ENCODE measurements around the gene SVBP.
"Not testable (repeated sequence)": the region's sequence is repeated elsewhere in the genome, so short reads cannot be mapped to it uniquely, and the experiment has no call there.

Gene SVBP, protein sequence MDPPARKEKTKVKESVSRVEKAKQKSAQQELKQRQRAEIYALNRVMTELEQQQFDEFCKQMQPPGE

GRCh38 chr1:42816585-42817439 is at the start of gene SVBP, which contains the start of gene ERMAP:
Gene SVBP (minus strand): TSS chr1:42817397. CDS start chr1:42816544, 853 bp downstream.
Gene ERMAP (plus strand): TSS chr1:42817122. CDS start chr1:42830449, 13,327 bp downstream.
- DNase-seq: peak in 57 of 58 donors; percentile 51 to 94 (median 89)

- DNase-seq: no peak
These were observed 49.4 kb upstream of the SVBP start for GRCh38 chr1:42866549-42866948.

GRCh38 chr1:42861014-42861399 is 43.8 kb upstream of the SVBP start:
- no peak for DNase-seq

- DNase-seq: no peak
These were observed 43.3 kb upstream of the SVBP start for GRCh38 chr1:42860339-42861013.

DNA sequence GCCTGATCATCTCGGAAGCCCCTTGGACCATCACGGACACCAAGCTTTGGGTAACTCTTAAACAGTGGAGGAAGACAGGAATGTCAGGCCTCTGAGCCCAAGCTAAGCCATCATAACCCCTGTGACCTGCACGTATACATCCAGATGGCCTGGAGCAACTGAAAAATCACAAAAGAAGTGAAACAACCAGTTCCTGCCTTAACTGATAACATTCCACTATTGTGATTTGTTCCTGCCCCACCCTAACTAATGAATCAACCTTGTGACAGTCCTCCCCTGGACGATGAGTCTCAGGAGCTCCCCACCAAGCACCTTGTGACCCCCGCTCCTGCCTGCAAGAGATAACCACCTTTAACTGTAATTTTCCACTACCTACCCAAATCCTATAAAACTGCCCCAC is 42.2 kb upstream of the SVBP start:
- DNase-seq: not testable (repeated sequence)

DNA sequence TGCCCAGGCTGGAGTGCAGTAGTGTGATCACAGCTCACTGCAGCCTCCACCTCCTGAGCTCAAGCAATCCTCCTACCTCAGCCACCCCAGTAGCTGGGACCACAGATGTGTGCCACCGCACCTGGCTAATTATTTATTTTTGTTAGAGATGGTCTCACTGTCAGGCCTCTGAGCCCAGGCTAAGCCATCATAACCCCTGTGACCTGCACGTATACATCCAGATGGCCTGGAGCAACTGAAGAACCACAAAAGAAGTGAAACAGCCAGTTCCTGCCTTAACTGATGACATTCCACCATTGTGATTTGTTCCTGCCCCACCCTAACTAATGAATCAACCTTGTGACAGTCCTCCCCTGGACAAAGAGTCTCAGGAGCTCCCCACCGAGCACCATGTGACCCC is 39.4 kb upstream of the SVBP start:
- not testable (repeated sequence) for DNase-seq

GRCh38 chr1:42853116-42853884 is 36.1 kb upstream of the SVBP start:
- no peak for DNase-seq

DNA sequence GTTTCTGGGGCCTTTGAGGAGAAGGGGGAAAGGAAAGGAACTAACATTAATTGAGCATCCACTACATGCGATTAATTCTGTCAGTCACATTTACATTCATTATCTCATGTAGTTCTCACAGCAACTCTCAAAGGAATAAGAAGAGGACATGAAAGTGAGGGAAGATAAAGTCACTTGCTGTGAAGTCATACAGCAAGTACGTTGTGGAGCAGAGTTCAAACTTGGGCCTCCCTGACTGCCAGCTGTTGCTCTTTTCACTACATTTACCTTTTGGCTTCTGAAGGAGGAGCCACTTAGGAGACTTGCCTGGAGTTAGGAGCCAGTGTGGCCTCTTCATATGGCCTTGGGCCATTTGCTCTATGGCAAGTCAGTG is 35.4 kb upstream of the SVBP start:
- no peak for DNase-seq

GRCh38 chr1:42851960-42852607 is 34.9 kb upstream of the SVBP start:
- no peak for DNase-seq

GRCh38 chr1:42851420-42851819 is 34.2 kb upstream of the SVBP start:
- DNase-seq: no peak

DNA sequence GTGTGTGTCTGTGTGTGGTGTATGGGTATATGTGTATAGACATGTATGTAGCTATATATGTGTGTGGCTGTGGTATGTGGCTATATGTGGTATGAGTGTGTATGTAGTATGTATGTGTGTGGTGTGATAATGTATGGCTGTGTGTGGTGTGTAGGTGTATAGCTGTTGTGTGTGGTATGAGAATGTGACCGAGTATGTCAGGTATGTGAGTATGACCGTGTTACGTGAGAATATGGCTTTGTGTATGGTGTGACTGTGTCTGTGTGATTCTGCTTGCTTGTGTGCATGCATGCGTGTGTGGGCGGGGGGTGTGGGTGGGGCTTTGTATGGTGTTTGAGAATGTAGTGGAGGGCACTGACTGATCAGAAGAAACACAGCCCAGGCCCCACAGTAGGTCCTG is 32.7 kb upstream of the SVBP start:
- DNase-seq: no peak

- no peak for DNase-seq
These were observed 31.8 kb upstream of the SVBP start for GRCh38 chr1:42848823-42849537.

- no peak for DNase-seq
These were observed 30.7 kb upstream of the SVBP start for GRCh38 chr1:42847721-42848460.

GRCh38 chr1:42847111-42847595 is 30.0 kb upstream of the SVBP start:
- no peak for DNase-seq

- peak; percentile 44 to 97 (median 92) for DNase-seq
These were observed 29.3 kb upstream of the SVBP start, which contains the start of gene ZNF691 for GRCh38 chr1:42846257-42847110. Gene ZNF691 (plus strand): TSS chr1:42846613. CDS start chr1:42849659, 3,046 bp downstream.

- DNase-seq: no peak
These were observed 28.7 kb upstream of the SVBP start for GRCh38 chr1:42845866-42846256.

DNA sequence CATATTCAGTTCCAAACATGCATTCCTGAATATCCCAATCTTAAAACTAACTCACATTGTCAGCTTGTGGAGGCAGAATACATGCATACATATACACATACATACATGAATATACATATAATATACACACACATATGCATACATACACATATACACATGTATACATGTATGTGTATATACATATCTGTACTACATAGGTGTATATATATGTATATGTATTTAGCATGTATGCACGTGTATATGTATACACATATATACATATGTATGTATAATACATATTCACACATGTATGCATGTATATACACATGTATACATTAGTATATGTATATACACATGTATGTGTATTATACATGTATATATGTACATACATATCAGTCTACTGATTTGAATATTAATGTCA is 28.0 kb upstream of the SVBP start:
- no peak for DNase-seq

GRCh38 chr1:42844592-42845140 is 27.5 kb upstream of the SVBP start:
- no peak for DNase-seq

Measured in anterior cingulate cortex (tissue), 58 donors.